Left lung (tissue), 10 donors: Measurements from ENCODE around the gene EFNB2. TPM values are rescaled to one million over a fixed set of nuclear protein-coding genes. Genes with fewer than 3 reads are reported as not detected.

Source experiments
- ATAC-seq: fragments of 200-7000 bp; cut with Tn5 transposase; one replicate; pipeline ENCODE4 v1.9.1; 2020; ENCODE audit warnings: moderate library complexity
- DNase-seq, 4 donors: peaks; one replicate each; pipeline ENCODE4 v3.0.0-alpha.2; 2013 to 2020
- H3K27ac ChIP-seq, 2 donors: fragments of 200-600 bp; sonication (generic) in 1 of 2; one replicate each; pipeline versions ENCODE4 v1.5.0 to v1.8.0; 2020 to 2021
- H3K27me3 ChIP-seq, 2 donors: fragments of 200-600 bp; sonication (generic) in 1 of 2; one replicate each; pipeline versions ENCODE4 v1.5.0 to v1.8.0; 2020 to 2021
- H3K36me3 ChIP-seq, 2 donors: fragments of 200-600 bp; sonication (generic) in 1 of 2; one replicate each; pipeline versions ENCODE4 v1.5.0 to v1.8.0; 2020 to 2021
- H3K4me1 ChIP-seq, 2 donors: fragments of 200-600 bp; one replicate each; pipeline ENCODE4 v1.8.0; 2021
- H3K4me3 ChIP-seq, 2 donors: fragments of 200-600 bp; sonication (generic) in 1 of 2; one replicate each; pipeline versions ENCODE4 v1.5.0 to v1.8.0; 2020 to 2021; ENCODE audit warnings: mild to moderate bottlenecking in 1 of 2
- H3K9me3 ChIP-seq, 2 donors: fragments of 200-600 bp; sonication (generic) in 1 of 2; one replicate each; pipeline versions ENCODE4 v1.5.0 to v1.8.0; 2020 to 2021
- CTCF ChIP-seq, 2 donors: fragments of 200-600 bp; sonication (generic) in 1 of 2; IDR thresholded peaks; one replicate each; pipeline versions ENCODE4 v1.5.0 to v1.8.0; 2021; ENCODE audit warnings: antibody characterized with exemption in 2 of 2
- intact Hi-C, 2 donors: fragments of 100-400 bp; cut with DNase I; formaldehyde crosslinking; loops; one replicate each; pipeline versions ENCODE4 v1.11.2 to v1.14.2; 2022
- polyA plus RNA-seq, 6 donors: library from polyadenylated mRNA; unstranded; fragments of 120-200 nt; gene quantifications; one replicate each; pipeline ENCODE4 v1.2.1, GENCODE V29; 2013; ENCODE audit not compliant: insufficient read length in 6 of 6
- total RNA-seq, 2 donors: library from RNA; stranded (reverse); fragmentation: NEBNext Ultra II Directional; extraction: Animal tissue kit (Norgen Biotek cat#: 25700); gene quantifications; one replicate each; pipeline ENCODE4 v1.2.1, GENCODE V29; 2021
- donor health status: DM: no; HTN: yes; CAD: no.
- donor health status: DM: no; HTN: no; CAD: no.

The EFNB2 gene
- total and polyA plus RNA-seq, 8 donors, result 39.6 to 95.6 (median 85.5) TPM

- Histone ChIP-seq H3K27ac (peak overlapping the region; percentile 25 to 35), H3K4me3 (no peak overlapping the region), H3K4me1 (peaks cover 10 to 32% of the 10 kb centered on the region in 2 donors), H3K27me3 (peaks cover 0 to 17% of the 10 kb centered on the region in 2 donors), H3K36me3 (no peaks in the 10 kb centered on the region), H3K9me3 (no peaks in the 10 kb centered on the region)
- peak; percentile 64 for ATAC-seq
- no peak for TF ChIP-seq CTCF (IDR thresholded peaks at IDR 0.05)
- peak in 1 of 4 donors; percentile 45 for DNase-seq
- intact Hi-C loops, result no loop called here
Observed at GRCh38 chr13:106526738-106527444, 8.6 kb downstream of the EFNB2 start.

- H3K9me3 ChIP-seq, result no peaks in the 10 kb centered on the region
- no peak for TF ChIP-seq CTCF (IDR thresholded peaks at IDR 0.05)
- H3K4me3 ChIP-seq, result no peak overlapping the region
- peak overlapping the region; percentile 25 to 35 for H3K27ac ChIP-seq
- intact Hi-C loops, result no loop called here
- H3K4me1 ChIP-seq, result peaks cover 10 to 39% of the 10 kb centered on the region in 2 donors
- H3K36me3 ChIP-seq, result no peaks in the 10 kb centered on the region
- peak; percentile 31 for ATAC-seq
- no peak for DNase-seq
- peaks cover 0 to 7% of the 10 kb centered on the region in 2 donors for H3K27me3 ChIP-seq
Observed at GRCh38 chr13:106525865-106526264, 9.6 kb downstream of the EFNB2 start.

- Histone ChIP-seq H3K27ac (no peak overlapping the region), H3K36me3 (no peaks in the 10 kb centered on the region), H3K4me3 (no peak overlapping the region), H3K9me3 (no peaks in the 10 kb centered on the region), H3K4me1 (peaks cover 16 to 48% of the 10 kb centered on the region in 2 donors), H3K27me3 (no peaks in the 10 kb centered on the region)
- TF ChIP-seq CTCF (IDR thresholded peaks at IDR 0.05), result no peak
- ATAC-seq (no peak), DNase-seq (no peak)
- intact Hi-C loops, result no loop called here
Observed at GRCh38 chr13:106524108-106524507, 11.4 kb downstream of the EFNB2 start.

GRCh38 chr13:106523576-106523975, 11.9 kb downstream of the EFNB2 start:
- no peak overlapping the region for H3K4me3 ChIP-seq
- no peaks in the 10 kb centered on the region for H3K9me3 ChIP-seq
- ATAC-seq, result no peak
- no peaks in the 10 kb centered on the region for H3K36me3 ChIP-seq
- no peaks in the 10 kb centered on the region for H3K27me3 ChIP-seq
- TF ChIP-seq CTCF (IDR thresholded peaks at IDR 0.05), result no peak
- peak in 1 of 4 donors; percentile 41 for DNase-seq
- H3K27ac ChIP-seq, result peak overlapping the region in 1 of 2 donors; percentile 50
- H3K4me1 ChIP-seq, result peaks cover 16 to 48% of the 10 kb centered on the region in 2 donors
- intact Hi-C loops, result no loop called here

- DNase-seq (no peak), ATAC-seq (no peak)
- Histone ChIP-seq H3K4me3 (no peak overlapping the region), H3K4me1 (peaks cover 16 to 48% of the 10 kb centered on the region in 2 donors), H3K36me3 (no peaks in the 10 kb centered on the region), H3K9me3 (no peaks in the 10 kb centered on the region), H3K27ac (peak overlapping the region in 1 of 2 donors; percentile 50), H3K27me3 (no peaks in the 10 kb centered on the region)
- no peak for TF ChIP-seq CTCF (IDR thresholded peaks at IDR 0.05)
- intact Hi-C loops, result no loop called here
Observed at GRCh38 chr13:106522898-106523525, 12.4 kb downstream of the EFNB2 start.
